ENCODE measurements around the gene SAP30L.

The SAP30L gene

DNA sequence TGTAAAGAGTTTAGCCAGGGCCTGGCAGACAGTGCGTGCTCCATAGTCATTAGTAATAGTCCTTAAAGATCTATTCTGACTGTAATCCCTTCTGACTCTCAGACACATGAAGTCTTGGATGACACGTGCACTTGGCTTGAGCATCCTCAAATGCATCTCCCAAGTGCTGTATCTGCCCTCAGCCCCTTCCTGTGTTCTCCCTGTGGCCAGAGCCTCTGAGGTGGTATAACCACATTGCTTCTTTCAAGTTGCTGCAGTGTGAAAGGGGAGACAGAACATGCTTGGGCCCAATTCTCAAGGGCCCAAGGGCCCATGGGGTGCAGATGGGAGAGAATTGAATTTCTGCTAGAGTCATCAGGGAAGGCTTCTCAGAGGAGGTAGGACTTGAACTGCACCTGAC, 62.3 kb downstream of the SAP30L start:
- DNase-seq (ENCODE audit: insufficient read length, low spot score), result no peak
- TF ChIP-seq SPI1 (IDR thresholded peaks at IDR 0.05; ENCODE audit: low read depth, low read length) (no peak), POLR2A (IDR thresholded peaks at IDR 0.05; ENCODE audit: low read depth, low read length) (no peak), PAX5 (IDR thresholded peaks at IDR 0.05; ENCODE audit: insufficient read depth, low read length, severe bottlenecking) (no peak), TAF1 (IDR thresholded peaks at IDR 0.05; ENCODE audit: low read depth, low read length) (no peak), POU2F2 (IDR thresholded peaks at IDR 0.05; ENCODE audit: low read depth, low read length) (no peak), POLR2AphosphoS5 (IDR thresholded peaks at IDR 0.05; ENCODE audit: low read depth, low read length) (no peak)
- FAIRE-seq, result no peak

DNA sequence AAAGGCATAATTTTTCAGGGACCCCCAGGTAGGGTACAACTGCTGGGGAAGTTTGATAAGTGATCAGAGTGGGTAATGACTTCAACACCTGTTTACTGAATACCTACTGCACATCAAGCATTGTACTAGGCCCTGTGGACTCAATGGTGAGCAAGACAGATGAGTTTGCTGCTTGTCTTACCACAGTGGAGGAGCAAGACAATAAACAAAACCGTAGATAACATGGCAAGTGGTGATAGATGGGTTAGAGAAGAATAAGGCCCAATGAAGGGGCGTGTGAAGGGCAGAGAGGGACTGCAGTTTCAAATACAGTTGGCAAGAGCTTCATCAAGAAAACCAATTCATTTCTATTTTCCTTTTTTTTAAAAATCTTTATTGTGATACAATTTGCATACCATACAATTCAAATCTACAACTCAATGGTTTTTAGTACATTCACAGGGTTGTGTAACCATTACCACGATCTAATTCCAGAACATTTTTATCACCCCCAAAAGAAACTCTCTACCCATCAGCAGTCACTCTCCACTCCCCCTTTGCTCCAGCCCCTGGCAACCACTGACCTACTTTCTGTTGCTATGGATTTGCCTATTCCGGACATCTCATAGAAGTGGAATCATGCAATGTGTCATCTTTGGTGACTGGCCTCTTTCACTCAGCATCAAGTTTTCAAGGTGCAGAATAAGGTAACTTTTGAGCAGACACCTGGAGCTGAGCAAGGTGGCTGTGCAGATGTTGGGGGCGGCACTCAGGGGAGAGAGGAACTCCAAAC, 64.2 kb downstream of the SAP30L start:
- TF ChIP-seq POU2F2 (IDR thresholded peaks at IDR 0.05; ENCODE audit: low read depth, low read length) (no peak), POLR2AphosphoS5 (IDR thresholded peaks at IDR 0.05; ENCODE audit: low read depth, low read length) (no peak), POLR2A (IDR thresholded peaks at IDR 0.05; ENCODE audit: low read depth, low read length) (no peak), PAX5 (IDR thresholded peaks at IDR 0.05; ENCODE audit: insufficient read depth, low read length, severe bottlenecking) (no peak), SPI1 (IDR thresholded peaks at IDR 0.05; ENCODE audit: low read depth, low read length) (no peak), TAF1 (IDR thresholded peaks at IDR 0.05; ENCODE audit: low read depth, low read length) (no peak)
- no peak for DNase-seq (ENCODE audit: insufficient read length, low spot score)
- no peak for FAIRE-seq

Data from GM12891 (cell line).